GM12874 (cell line): ENCODE results near the gene C1orf87.

ENCODE experiments used
- CTCF ChIP-seq: IDR thresholded peaks from 2 replicates; pipeline ENCODE4 v1.5.1; 2011; ENCODE audit warnings: low read depth, mild to moderate bottlenecking, control low read depth, low read length, moderate library complexity; ENCODE audit not compliant: insufficient read depth

C1orf87 gene

DNA sequence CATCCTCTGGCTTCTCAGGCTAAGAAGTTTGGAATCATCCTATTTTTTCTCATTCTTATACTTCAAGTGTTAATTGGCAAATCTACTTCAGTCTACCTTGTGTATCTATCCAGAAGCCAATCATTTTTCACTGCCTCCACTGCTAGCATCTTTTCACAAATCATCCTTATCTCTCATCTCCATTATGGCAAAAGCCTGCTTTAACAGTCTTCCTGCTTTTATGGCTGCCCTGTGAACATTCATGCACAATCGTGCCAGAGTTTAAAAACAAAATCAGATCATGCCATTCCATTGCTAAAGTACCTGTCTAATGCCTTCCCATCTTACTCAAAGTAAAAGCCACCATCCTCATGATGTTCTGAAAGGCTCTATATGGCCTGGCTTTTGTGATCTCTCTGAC lies 127.8 kb downstream of the C1orf87 start:
- TF ChIP-seq CTCF = no peak
